Activated CD4-positive, alpha-beta T cell treated with anti-CD3 and anti-CD28 coated beads, Interleukin-2, amount 10 ng/mL, durations not matched to agents 7 days and 5 days (primary cell): ENCODE results near the gene MUC21. TPM values are rescaled to one million over a fixed set of nuclear protein-coding genes. Genes with fewer than 3 reads are reported as not detected.
"Not testable (repeated sequence)": the region's sequence is repeated elsewhere in the genome, so short reads cannot be mapped to it uniquely, and the experiment has no call there.

Experiments
- CTCF ChIA-PET: fragments of 350-600 bp; sonication (Branson Sonifier 250); formaldehyde crosslinking; loops from one replicate; lab custom pipeline; 2021; ENCODE audit warnings: antibody characterized with exemption; lab: Charles Lee
- POLR2A ChIA-PET: fragments of 350-600 bp; sonication (Branson Sonifier 250); formaldehyde crosslinking; loops from one replicate; lab custom pipeline; 2021; ENCODE audit warnings: antibody characterized with exemption; lab: Charles Lee
- DNase-seq: peaks from one replicate; pipeline ENCODE4 v3.0.0-alpha.2; 2020
- H3K27ac Mint-ChIP-seq: one replicate; pipeline ENCODE4 v1.8.0; 2021; ENCODE audit warnings: mild to moderate bottlenecking, moderate library complexity, mixed read lengths
- H3K27me3 Mint-ChIP-seq: one replicate; pipeline ENCODE4 v1.8.0; 2021; ENCODE audit warnings: mixed read lengths
- H3K36me3 Mint-ChIP-seq: one replicate; pipeline ENCODE4 v1.8.0; 2021; ENCODE audit warnings: low read depth, mixed read lengths
- H3K4me1 Mint-ChIP-seq: one replicate; pipeline ENCODE4 v1.8.0; 2021; ENCODE audit warnings: mixed read lengths
- H3K4me3 Mint-ChIP-seq: one replicate; pipeline ENCODE4 v1.8.0; 2021; ENCODE audit warnings: mild to moderate bottlenecking, moderate library complexity, mixed read lengths
- H3K9me3 Mint-ChIP-seq: one replicate; pipeline ENCODE4 v1.8.0; 2021; ENCODE audit warnings: mixed read lengths
- total RNA-seq, 2 experiments: library from RNA; stranded (reverse); gene quantifications; one replicate each; pipeline ENCODE4 v1.2.3, GENCODE V29; 2021

Gene MUC21
- total RNA-seq, 2 experiments from 2014 or later: not detected

GRCh38 chr6:31000067-31000860 lies 16.7 kb downstream of the MUC21 start:
- DNase-seq, H3K27me3 Mint-ChIP-seq, CTCF ChIA-PET, H3K4me1 Mint-ChIP-seq, H3K9me3 Mint-ChIP-seq, POLR2A ChIA-PET, H3K27ac Mint-ChIP-seq, H3K4me3 Mint-ChIP-seq, H3K36me3 Mint-ChIP-seq: not testable (repeated sequence)

GRCh38 chr6:31001281-31001888 lies 17.9 kb downstream of the MUC21 start:
- DNase-seq: no peak
- no peaks in the 10 kb centered on the region for H3K36me3 Mint-ChIP-seq
- H3K27ac Mint-ChIP-seq: no peak overlapping the region
- ChIA-PET POLR2A (no interaction called here), CTCF (interaction anchor here (1.1 kb wide), 1 partner anchor 17 kb away, joined by 3 read pairs; no protein-coding TSS in a partner anchor)
- peaks cover 5% of the 10 kb centered on the region for H3K27me3 Mint-ChIP-seq
- H3K9me3 Mint-ChIP-seq: no peaks in the 10 kb centered on the region
- H3K4me1 Mint-ChIP-seq: peaks cover 2% of the 10 kb centered on the region
- H3K4me3 Mint-ChIP-seq: no peak overlapping the region

GRCh38 chr6:31002471-31002870 lies 19.0 kb downstream of the MUC21 start:
- no peak for DNase-seq
- POLR2A ChIA-PET: no interaction called here
- CTCF ChIA-PET: interaction anchor here (1.1 kb wide), 1 partner anchor 18 kb away, joined by 3 read pairs; no protein-coding TSS in a partner anchor

GRCh38 chr6:31004794-31005193 lies 21.3 kb downstream of the MUC21 start:
- CTCF ChIA-PET: no interaction called here
- DNase-seq: no peak
- no peak overlapping the region for H3K27ac Mint-ChIP-seq
- H3K36me3 Mint-ChIP-seq: no peaks in the 10 kb centered on the region
- H3K4me1 Mint-ChIP-seq: peaks cover 2% of the 10 kb centered on the region
- no peak overlapping the region for H3K4me3 Mint-ChIP-seq
- H3K27me3 Mint-ChIP-seq: peaks cover 12% of the 10 kb centered on the region
- no peaks in the 10 kb centered on the region for H3K9me3 Mint-ChIP-seq
- POLR2A ChIA-PET: interaction anchor here (0.8 kb wide), 1 partner anchor 19 kb away, joined by 3 read pairs; no protein-coding TSS in a partner anchor

More at GRCh38 chr6:31002471-31002870, 19.0 kb downstream of the MUC21 start:
- H3K4me3 Mint-ChIP-seq: no peak overlapping the region
- no peaks in the 10 kb centered on the region for H3K9me3 Mint-ChIP-seq
- H3K27ac Mint-ChIP-seq: no peak overlapping the region
- no peaks in the 10 kb centered on the region for H3K36me3 Mint-ChIP-seq
- H3K4me1 Mint-ChIP-seq: peaks cover 2% of the 10 kb centered on the region
- peaks cover 9% of the 10 kb centered on the region for H3K27me3 Mint-ChIP-seq

GRCh38 chr6:31005249-31006020 lies 21.9 kb downstream of the MUC21 start:
- H3K4me3 Mint-ChIP-seq: no peak overlapping the region
- POLR2A ChIA-PET: no interaction called here
- H3K36me3 Mint-ChIP-seq: no peaks in the 10 kb centered on the region
- no peaks in the 10 kb centered on the region for H3K9me3 Mint-ChIP-seq
- CTCF ChIA-PET: no interaction called here
- peaks cover 12% of the 10 kb centered on the region for H3K27me3 Mint-ChIP-seq
- H3K27ac Mint-ChIP-seq: no peak overlapping the region
- peaks cover 2% of the 10 kb centered on the region for H3K4me1 Mint-ChIP-seq
- DNase-seq: no peak

GRCh38 chr6:31007694-31008093 lies 24.2 kb downstream of the MUC21 start:
- Mint-ChIP-seq H3K4me1 (no peaks in the 10 kb centered on the region), H3K27me3 (peaks cover 12% of the 10 kb centered on the region), H3K4me3 (no peak overlapping the region), H3K27ac (no peak overlapping the region), H3K9me3 (no peaks in the 10 kb centered on the region), H3K36me3 (no peaks in the 10 kb centered on the region)
- POLR2A ChIA-PET: no interaction called here
- CTCF ChIA-PET: interaction anchor here (0.8 to 1.2 kb wide), 3 partner anchors 13 to 43 kb away, joined by 3 to 5 read pairs (median 3); no protein-coding TSS in a partner anchor
- no peak for DNase-seq

GRCh38 chr6:31008165-31008564 lies 24.6 kb downstream of the MUC21 start:
- H3K27ac Mint-ChIP-seq: no peak overlapping the region
- POLR2A ChIA-PET: no interaction called here

GRCh38 chr6:31009731-31010130 lies 26.2 kb downstream of the MUC21 start:
- Mint-ChIP-seq H3K36me3 (no peaks in the 10 kb centered on the region), H3K27me3 (peaks cover 19% of the 10 kb centered on the region), H3K9me3 (no peaks in the 10 kb centered on the region), H3K4me3 (no peak overlapping the region), H3K4me1 (no peaks in the 10 kb centered on the region), H3K27ac (no peak overlapping the region)
- ChIA-PET CTCF (interaction anchor here (0.6 kb wide), 1 partner anchor 639 kb away, joined by 4 read pairs; no protein-coding TSS in a partner anchor), POLR2A (no interaction called here)
- no peak for DNase-seq

More at GRCh38 chr6:31008165-31008564, 24.6 kb downstream of the MUC21 start:
- H3K4me1 Mint-ChIP-seq: no peaks in the 10 kb centered on the region
- H3K36me3 Mint-ChIP-seq: no peaks in the 10 kb centered on the region
- no peak for DNase-seq
- H3K4me3 Mint-ChIP-seq: no peak overlapping the region
- CTCF ChIA-PET: interaction anchor here (0.6 to 1.2 kb wide), 3 partner anchors 13 to 68 kb away, joined by 3 to 5 read pairs (median 3); no protein-coding TSS in a partner anchor
- no peaks in the 10 kb centered on the region for H3K9me3 Mint-ChIP-seq
- peaks cover 12% of the 10 kb centered on the region for H3K27me3 Mint-ChIP-seq

- no peak for DNase-seq
- Mint-ChIP-seq H3K27me3 (peaks cover 18% of the 10 kb centered on the region), H3K4me3 (no peak within 1 kb of the TSS), H3K27ac (no peak within 1 kb of the TSS), H3K4me1 (no peaks in the 10 kb centered on the region), H3K9me3 (no peaks in the 10 kb centered on the region), H3K36me3 (no peaks in the 10 kb centered on the region)
- POLR2A ChIA-PET: no interaction called here
- CTCF ChIA-PET: no interaction called here
Observed at GRCh38 chr6:31010393-31011060, 27.0 kb downstream of the MUC21 start, which contains the start of gene MUC22. Gene MUC22 (plus strand): TSS chr6:31010474. CDS start chr6:31010707, 233 bp downstream.

- Mint-ChIP-seq H3K4me3 (no peak overlapping the region), H3K27me3 (peaks cover 18% of the 10 kb centered on the region), H3K9me3 (peaks cover 2% of the 10 kb centered on the region), H3K36me3 (no peaks in the 10 kb centered on the region), H3K4me1 (no peaks in the 10 kb centered on the region), H3K27ac (no peak overlapping the region)
- CTCF ChIA-PET: no interaction called here
- POLR2A ChIA-PET: no interaction called here
- no peak for DNase-seq
Observed at GRCh38 chr6:31011153-31011552, 27.6 kb downstream of the MUC21 start.

GRCh38 chr6:31016659-31017299 lies 33.3 kb downstream of the MUC21 start:
- ChIA-PET CTCF (no interaction called here), POLR2A (no interaction called here)
- H3K4me1 Mint-ChIP-seq: no peaks in the 10 kb centered on the region
- peaks cover 2% of the 10 kb centered on the region for H3K9me3 Mint-ChIP-seq
- H3K27ac Mint-ChIP-seq: no peak overlapping the region
- H3K4me3 Mint-ChIP-seq: no peak overlapping the region
- H3K36me3 Mint-ChIP-seq: no peaks in the 10 kb centered on the region
- no peak for DNase-seq
- peaks cover 10% of the 10 kb centered on the region for H3K27me3 Mint-ChIP-seq

- H3K27ac Mint-ChIP-seq, CTCF ChIA-PET, DNase-seq, H3K27me3 Mint-ChIP-seq, H3K36me3 Mint-ChIP-seq, POLR2A ChIA-PET, H3K4me3 Mint-ChIP-seq, H3K4me1 Mint-ChIP-seq, H3K9me3 Mint-ChIP-seq: not testable (repeated sequence)
Observed at GRCh38 chr6:31017436-31017835, 33.9 kb downstream of the MUC21 start.
